HG03139 (cell line): ENCODE measurements around the gene PARD3B.
A peak's percentile ranks its signal among the peaks of the same experiment; 100 is the strongest.

ENCODE experiments used
- ATAC-seq: cut with Tn5 transposase; IDR thresholded peaks from one replicate; pipeline ENCODE4 v1.9.1; 2021; ENCODE audit not compliant: unreplicated experiment

PARD3B gene

GRCh38 chr2:204654669-204655068 lies 109.4 kb downstream of the PARD3B start:
- ATAC-seq: no peak

- ATAC-seq: no peak
Observed at GRCh38 chr2:204655101-204655500, 109.8 kb downstream of the PARD3B start.

- no peak for ATAC-seq
Observed at GRCh38 chr2:204655626-204656025, 110.4 kb downstream of the PARD3B start.

- ATAC-seq: no peak
Observed at GRCh38 chr2:204657024-204657423, 111.7 kb downstream of the PARD3B start.

GRCh38 chr2:204662956-204663355 lies 117.7 kb downstream of the PARD3B start:
- ATAC-seq: no peak

GRCh38 chr2:204663816-204664425 lies 118.6 kb downstream of the PARD3B start:
- no peak for ATAC-seq

GRCh38 chr2:204664708-204665121 lies 119.4 kb downstream of the PARD3B start:
- ATAC-seq: no peak

GRCh38 chr2:204665207-204665606 lies 119.9 kb downstream of the PARD3B start:
- ATAC-seq: no peak

GRCh38 chr2:204665771-204666170 lies 120.5 kb downstream of the PARD3B start:
- ATAC-seq: no peak

GRCh38 chr2:204667990-204668389 lies 122.7 kb downstream of the PARD3B start:
- ATAC-seq: no peak

GRCh38 chr2:204669382-204669781 lies 124.1 kb downstream of the PARD3B start:
- no peak for ATAC-seq

- ATAC-seq: no peak
Observed at GRCh38 chr2:204670124-204670523, 124.8 kb downstream of the PARD3B start.

GRCh38 chr2:204670756-204671155 lies 125.5 kb downstream of the PARD3B start:
- no peak for ATAC-seq

GRCh38 chr2:204672772-204673171 lies 127.5 kb downstream of the PARD3B start:
- no peak for ATAC-seq

GRCh38 chr2:204673877-204674276 lies 128.6 kb downstream of the PARD3B start:
- no peak for ATAC-seq

GRCh38 chr2:204678031-204678430 lies 132.8 kb downstream of the PARD3B start:
- no peak for ATAC-seq

GRCh38 chr2:204680576-204680975 lies 135.3 kb downstream of the PARD3B start:
- ATAC-seq: no peak

- no peak for ATAC-seq
Observed at GRCh38 chr2:204681412-204681811, 136.1 kb downstream of the PARD3B start.

- ATAC-seq: no peak
Observed at GRCh38 chr2:204683384-204683783, 138.1 kb downstream of the PARD3B start.

- no peak for ATAC-seq
Observed at GRCh38 chr2:204686406-204686805, 141.1 kb downstream of the PARD3B start.

GRCh38 chr2:204687776-204688175 lies 142.5 kb downstream of the PARD3B start:
- no peak for ATAC-seq

- ATAC-seq: peak; percentile 63
Observed at GRCh38 chr2:204691911-204692510, 146.7 kb downstream of the PARD3B start.

GRCh38 chr2:204692790-204693189 lies 147.5 kb downstream of the PARD3B start:
- ATAC-seq: no peak
